Measurements from ENCODE around the gene CAST.

DNA sequence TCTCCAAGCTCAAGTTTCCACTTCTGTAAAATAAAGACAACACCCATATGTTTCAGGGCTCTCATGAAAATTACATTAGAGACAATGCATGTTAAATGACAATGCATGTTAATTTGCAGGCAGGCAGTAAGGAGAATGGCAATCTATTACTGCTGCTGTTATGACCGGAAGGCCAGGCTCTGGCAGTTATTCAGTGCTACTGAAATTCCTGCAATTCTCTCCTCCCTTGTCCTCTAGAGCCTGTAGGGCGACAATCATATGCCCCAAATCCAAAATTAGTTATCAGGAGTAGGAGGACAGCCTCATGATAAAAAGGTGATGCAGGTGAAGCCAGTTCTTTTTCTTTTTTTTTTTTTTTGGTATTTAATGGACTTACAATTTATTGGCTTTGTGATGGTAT lies 42.2 kb upstream of the CAST start:
- TF ChIP-seq, protein P1, sequence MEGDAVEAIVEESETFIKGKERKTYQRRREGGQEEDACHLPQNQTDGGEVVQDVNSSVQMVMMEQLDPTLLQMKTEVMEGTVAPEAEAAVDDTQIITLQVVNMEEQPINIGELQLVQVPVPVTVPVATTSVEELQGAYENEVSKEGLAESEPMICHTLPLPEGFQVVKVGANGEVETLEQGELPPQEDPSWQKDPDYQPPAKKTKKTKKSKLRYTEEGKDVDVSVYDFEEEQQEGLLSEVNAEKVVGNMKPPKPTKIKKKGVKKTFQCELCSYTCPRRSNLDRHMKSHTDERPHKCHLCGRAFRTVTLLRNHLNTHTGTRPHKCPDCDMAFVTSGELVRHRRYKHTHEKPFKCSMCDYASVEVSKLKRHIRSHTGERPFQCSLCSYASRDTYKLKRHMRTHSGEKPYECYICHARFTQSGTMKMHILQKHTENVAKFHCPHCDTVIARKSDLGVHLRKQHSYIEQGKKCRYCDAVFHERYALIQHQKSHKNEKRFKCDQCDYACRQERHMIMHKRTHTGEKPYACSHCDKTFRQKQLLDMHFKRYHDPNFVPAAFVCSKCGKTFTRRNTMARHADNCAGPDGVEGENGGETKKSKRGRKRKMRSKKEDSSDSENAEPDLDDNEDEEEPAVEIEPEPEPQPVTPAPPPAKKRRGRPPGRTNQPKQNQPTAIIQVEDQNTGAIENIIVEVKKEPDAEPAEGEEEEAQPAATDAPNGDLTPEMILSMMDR (IDR thresholded peaks at IDR 0.05), result no peak
- no peak for TF ChIP-seq POLR2A (IDR thresholded peaks at IDR 0.05)
- TF ChIP-seq EP300 (IDR thresholded peaks at IDR 0.05), result no peak

Measured in tibial nerve (tissue), 4 donors.